Stimulated activated CD8-positive, alpha-beta memory T cell treated with anti-CD3 and anti-CD28 coated beads, Interleukin-4, amount 100 ng/mL, for 4 hours (primary cell): ENCODE results near the gene NUP210.

ENCODE experiments used
- DNase-seq, 2 donors: peaks; one replicate each; pipeline ENCODE4 v3.0.0-alpha.2; 2020; ENCODE audit warnings: low read depth in 2 of 2, low spot score in 1 of 2

The NUP210 gene

GRCh38 chr3:13329746-13330145 is 90.4 kb downstream of the NUP210 start:
- DNase-seq: no peak

GRCh38 chr3:13325892-13326443 is 94.2 kb downstream of the NUP210 start:
- DNase-seq: no peak

- no peak for DNase-seq
These were observed 95.2 kb downstream of the NUP210 start for GRCh38 chr3:13324835-13325501.

GRCh38 chr3:13323822-13324221 is 96.3 kb downstream of the NUP210 start:
- DNase-seq: no peak

- DNase-seq: no peak
These were observed 97.8 kb downstream of the NUP210 start for GRCh38 chr3:13322324-13322723.

GRCh38 chr3:13319564-13320220 is 100.4 kb downstream of the NUP210 start:
- DNase-seq: no peak

GRCh38 chr3:13318626-13319470 is 101.3 kb downstream of the NUP210 start:
- DNase-seq: no peak

GRCh38 chr3:13317596-13318320 is 102.4 kb downstream of the NUP210 start:
- DNase-seq: no peak

- no peak for DNase-seq
These were observed 103.5 kb downstream of the NUP210 start for GRCh38 chr3:13316603-13317002.

- no peak for DNase-seq
These were observed 105.2 kb downstream of the NUP210 start for GRCh38 chr3:13314877-13315276.

- DNase-seq: no peak
These were observed 106.3 kb downstream of the NUP210 start for GRCh38 chr3:13313813-13314212.

GRCh38 chr3:13309004-13309403 is 111.1 kb downstream of the NUP210 start:
- DNase-seq: no peak

- no peak for DNase-seq
These were observed 111.7 kb downstream of the NUP210 start for GRCh38 chr3:13308380-13308801.

- no peak for DNase-seq
These were observed 113.1 kb downstream of the NUP210 start for GRCh38 chr3:13307041-13307440.

- no peak for DNase-seq
These were observed 114.5 kb downstream of the NUP210 start for GRCh38 chr3:13305623-13306022.

- DNase-seq: no peak
These were observed 116.7 kb downstream of the NUP210 start for GRCh38 chr3:13303410-13303809.

- DNase-seq: no peak
These were observed 118.7 kb downstream of the NUP210 start for GRCh38 chr3:13301286-13301987.

GRCh38 chr3:13300546-13301285 is 119.4 kb downstream of the NUP210 start:
- DNase-seq: no peak

GRCh38 chr3:13299531-13300155 is 120.5 kb downstream of the NUP210 start:
- no peak for DNase-seq
